Ramos (cell line): ENCODE results near the gene ZC2HC1B.

ENCODE experiments used
- in situ Hi-C: fragments of 300-500 bp; cut with MboI; formaldehyde crosslinking; loops from one replicate; pipeline ENCODE4 v1.14.3; 2022; ENCODE audit warnings: low sequenced_read_pairs; ENCODE audit not compliant: unreplicated experiment

The ZC2HC1B gene

GRCh38 chr6:143958839-143959399, 94.6 kb downstream of the ZC2HC1B start:
- in situ Hi-C loops: no loop called here

- in situ Hi-C loops: no loop called here
Measured at GRCh38 chr6:143959927-143960326, 95.7 kb downstream of the ZC2HC1B start.

GRCh38 chr6:143961066-143961465, 96.8 kb downstream of the ZC2HC1B start:
- in situ Hi-C loops: no loop called here

DNA sequence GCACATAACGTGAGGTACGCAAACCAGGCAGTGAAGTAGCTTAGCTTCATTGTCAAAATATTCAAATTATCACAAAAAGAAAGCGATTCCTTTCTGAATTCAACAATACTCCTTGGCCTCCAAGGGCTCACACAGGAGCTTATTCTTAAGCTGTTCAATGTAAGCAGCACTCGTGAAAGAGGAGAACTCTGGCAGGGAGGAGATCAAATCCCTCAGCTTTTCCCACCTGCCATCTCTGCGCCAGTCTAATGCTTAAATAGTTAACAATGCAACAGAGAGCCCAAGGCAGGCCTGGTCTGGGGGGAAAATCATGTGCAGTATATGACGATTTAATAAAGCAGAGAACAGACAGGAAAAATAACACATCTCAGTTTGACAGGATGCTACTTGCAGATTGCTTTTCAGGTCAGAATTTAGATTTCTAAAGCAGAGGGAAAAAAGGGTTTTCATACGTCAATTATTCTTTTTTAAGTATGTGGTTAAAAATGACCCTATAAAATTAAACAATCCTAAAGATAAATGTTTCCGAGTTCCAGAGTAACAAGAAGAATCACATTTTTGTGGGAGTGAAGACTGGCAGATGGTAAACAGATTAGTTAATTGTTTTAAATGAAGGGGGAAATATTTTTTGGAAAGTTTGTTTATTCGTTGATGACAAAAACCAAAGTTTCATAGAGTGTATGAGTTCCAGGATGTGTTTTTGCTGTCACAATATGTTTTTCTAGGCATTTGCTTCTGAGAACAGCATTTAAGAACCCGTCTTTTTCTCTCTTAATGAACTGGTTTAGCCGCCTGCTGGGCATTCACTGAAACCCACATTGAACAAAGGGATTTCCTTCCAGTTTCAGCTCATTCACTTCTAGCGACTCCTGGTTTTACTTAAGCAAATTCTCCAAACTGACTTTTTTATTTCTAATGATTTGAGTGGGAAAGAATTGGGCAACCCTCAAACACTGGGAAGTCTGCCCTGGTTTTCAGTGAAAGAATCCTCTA, 97.9 kb downstream of the ZC2HC1B start:
- in situ Hi-C loops: no loop called here

DNA sequence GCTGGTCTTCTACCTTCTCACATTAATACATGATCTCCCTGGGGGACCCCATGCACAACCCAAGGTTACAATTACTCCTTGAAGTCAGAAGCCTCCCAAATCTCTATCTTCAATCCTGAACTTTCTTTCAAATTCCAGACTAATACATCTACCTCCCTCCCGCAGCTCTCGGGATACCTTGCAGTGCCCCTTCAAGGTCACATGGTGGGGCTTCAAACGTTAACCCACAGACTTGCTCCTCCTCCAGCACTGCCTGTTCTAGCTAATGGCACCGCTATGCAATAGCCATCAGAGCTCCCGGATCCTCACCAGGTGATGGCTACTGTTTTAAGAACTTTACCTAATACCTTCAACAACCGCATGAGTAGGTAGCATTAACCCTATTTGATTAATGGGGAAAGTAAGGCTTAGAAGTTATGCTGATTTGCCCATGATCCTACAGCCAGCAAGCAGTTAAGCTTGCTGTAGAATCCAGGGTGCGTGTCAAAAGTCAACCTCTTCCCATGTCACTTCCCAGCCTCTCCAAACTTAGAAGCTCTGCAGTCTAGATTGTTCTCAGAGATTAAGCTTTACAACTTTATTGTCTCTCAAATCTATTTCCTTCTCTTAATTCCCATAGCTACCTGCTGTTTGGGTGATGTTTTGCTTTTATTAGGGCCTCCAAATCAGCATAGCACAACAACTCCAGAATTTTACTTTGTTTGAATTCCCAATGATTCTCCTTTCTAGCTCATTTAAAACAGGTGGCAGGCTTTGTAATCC, 99.1 kb downstream of the ZC2HC1B start:
- in situ Hi-C loops: no loop called here

DNA sequence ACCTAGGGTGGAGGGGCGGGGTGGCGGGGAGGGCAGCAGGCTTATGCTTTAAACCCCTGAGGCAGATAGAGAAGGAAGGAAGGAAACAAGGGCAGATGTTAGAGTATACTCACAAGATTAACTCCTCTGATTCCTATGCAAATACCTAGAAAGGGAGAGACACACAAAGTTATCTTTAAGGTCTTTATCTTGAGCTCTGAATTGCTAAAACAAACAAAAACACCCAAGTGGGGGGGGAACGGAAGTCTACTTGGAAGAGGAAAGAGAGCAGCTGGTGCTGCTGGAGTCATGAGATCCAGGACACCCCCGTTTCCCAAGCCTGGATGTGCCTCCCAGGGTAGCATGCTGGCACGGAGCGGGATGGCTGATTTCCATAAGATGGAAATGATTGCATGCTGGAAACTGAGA, 100.4 kb downstream of the ZC2HC1B start:
- in situ Hi-C loops: no loop called here

- in situ Hi-C loops: no loop called here
Measured at GRCh38 chr6:143965503-143966171, 101.4 kb downstream of the ZC2HC1B start.

GRCh38 chr6:143966312-143966711, 102.0 kb downstream of the ZC2HC1B start:
- in situ Hi-C loops: no loop called here

- in situ Hi-C loops: no loop called here
Measured at GRCh38 chr6:143967706-143968376, 103.6 kb downstream of the ZC2HC1B start.

DNA sequence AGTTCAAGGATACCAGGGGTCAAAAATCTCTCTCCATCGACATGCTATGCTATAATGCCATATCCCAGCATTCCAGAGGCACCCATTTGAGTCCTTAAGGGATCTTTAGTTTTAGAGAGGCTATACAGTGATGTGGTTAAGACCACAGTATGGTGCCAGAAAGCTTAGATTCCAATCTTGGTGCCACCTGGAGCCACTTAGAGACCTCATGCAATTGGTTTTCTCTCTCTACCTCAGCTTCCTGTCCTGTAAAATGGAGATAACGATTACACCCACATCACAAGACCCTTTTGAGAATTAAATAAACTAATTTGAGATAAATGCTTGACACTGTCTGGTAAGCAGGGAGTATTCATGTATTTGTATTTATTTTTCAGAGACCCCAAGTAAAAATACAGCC, 104.8 kb downstream of the ZC2HC1B start:
- in situ Hi-C loops: no loop called here

DNA sequence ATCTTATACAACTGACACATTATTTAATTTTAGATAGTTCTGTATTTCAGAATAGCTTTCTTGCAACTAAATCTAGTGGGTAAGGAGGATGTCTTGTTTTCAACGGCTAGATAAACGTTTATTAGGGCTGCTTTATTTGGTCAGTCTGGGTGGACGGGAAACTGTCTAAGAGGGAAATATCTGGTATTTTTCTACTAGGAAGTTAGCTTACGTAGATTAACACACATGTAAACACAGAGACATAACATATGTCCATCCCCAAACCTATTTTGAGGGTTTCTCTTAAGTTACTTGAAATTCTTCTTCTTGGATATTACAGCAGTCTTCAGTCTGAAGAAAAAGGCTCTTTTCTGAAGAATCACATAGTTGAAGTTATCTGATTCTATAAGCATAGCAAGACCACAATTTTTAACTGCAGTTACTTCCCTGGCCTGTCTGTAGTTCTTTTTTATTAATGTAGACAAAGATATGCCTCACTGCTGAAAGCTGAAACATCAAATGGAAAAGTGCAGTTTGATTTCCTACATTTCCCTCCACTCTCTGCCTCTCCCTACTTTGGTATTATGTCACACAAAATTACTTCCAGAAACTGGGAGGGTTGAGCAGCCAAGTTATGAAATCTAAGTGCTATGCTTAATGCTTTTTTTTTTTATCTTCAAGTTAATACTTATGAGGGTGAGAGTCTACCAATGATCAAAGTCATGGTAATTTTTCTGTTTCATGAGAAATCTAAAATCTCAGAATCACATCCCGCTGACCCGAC, 106.4 kb downstream of the ZC2HC1B start:
- in situ Hi-C loops: no loop called here

GRCh38 chr6:143971482-143972205, 107.4 kb downstream of the ZC2HC1B start:
- in situ Hi-C loops: no loop called here

GRCh38 chr6:143973097-143973966, 109.1 kb downstream of the ZC2HC1B start:
- in situ Hi-C loops: no loop called here

DNA sequence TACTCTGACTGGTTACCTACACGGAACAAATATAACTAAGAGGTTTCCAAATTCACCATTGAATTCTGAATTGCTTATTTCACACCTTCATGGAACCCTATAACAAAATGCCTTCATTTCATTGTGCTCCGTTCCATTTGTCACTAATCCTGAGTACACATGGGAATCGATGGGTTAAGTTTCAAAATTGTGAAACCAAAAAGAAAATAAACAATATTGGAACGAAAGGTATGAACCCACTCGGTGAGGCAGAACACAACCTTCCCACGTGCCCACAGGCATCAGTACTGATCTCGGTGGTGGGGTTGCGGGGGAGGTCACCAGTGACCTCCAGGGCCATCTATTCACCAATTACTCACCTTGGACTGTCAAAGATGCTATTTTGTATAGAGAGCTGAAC, 109.8 kb downstream of the ZC2HC1B start:
- in situ Hi-C loops: no loop called here

GRCh38 chr6:143976806-143977349, 112.6 kb downstream of the ZC2HC1B start:
- in situ Hi-C loops: no loop called here

GRCh38 chr6:143980921-143981320, 116.6 kb downstream of the ZC2HC1B start:
- in situ Hi-C loops: no loop called here

DNA sequence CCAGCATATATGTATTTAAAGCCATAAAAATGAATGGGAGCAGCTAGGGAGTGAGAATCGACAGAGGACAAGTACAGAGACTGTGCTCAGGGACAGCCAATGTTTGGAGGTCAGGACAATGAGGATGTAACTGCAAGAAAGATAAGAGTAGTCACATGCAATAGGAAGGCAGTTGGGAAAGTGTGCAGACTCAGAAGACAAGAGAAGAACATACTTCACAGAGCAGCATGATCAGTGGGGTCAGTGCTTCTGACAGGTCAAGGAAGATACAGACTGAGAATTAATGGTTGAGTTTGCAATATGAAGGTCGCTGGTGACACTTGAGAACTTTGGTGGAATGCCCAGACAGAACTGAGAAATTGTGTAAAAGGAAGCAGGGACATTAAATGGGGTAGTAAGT, 118.7 kb downstream of the ZC2HC1B start:
- in situ Hi-C loops: no loop called here
